ENCODE results near the gene SUN1.
"Not testable (repeated sequence)": the region's sequence is repeated elsewhere in the genome, so short reads cannot be mapped to it uniquely, and the experiment has no call there.

Gene SUN1

DNA sequence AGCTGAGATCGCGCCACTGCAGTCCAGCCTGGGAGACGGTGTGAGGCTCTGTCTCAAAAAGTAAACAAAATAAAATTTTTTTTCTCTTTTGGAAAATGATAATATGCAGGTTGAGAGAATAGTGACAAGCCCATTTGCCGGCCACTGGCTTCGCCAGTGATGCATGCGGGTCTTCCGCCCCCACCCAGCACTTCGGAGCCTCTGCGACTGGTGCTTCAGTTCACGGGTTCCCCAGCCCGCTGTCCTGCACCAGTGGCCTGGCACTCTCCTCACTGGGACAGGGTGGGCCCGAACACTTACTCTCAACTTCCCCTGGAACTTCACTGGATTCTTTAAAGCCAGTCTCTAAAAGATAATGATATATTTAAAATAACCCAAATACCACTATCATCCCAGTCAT, 2.7 kb downstream of the SUN1 start:
- no peak for DNase-seq (ENCODE audit: low spot score)

DNA sequence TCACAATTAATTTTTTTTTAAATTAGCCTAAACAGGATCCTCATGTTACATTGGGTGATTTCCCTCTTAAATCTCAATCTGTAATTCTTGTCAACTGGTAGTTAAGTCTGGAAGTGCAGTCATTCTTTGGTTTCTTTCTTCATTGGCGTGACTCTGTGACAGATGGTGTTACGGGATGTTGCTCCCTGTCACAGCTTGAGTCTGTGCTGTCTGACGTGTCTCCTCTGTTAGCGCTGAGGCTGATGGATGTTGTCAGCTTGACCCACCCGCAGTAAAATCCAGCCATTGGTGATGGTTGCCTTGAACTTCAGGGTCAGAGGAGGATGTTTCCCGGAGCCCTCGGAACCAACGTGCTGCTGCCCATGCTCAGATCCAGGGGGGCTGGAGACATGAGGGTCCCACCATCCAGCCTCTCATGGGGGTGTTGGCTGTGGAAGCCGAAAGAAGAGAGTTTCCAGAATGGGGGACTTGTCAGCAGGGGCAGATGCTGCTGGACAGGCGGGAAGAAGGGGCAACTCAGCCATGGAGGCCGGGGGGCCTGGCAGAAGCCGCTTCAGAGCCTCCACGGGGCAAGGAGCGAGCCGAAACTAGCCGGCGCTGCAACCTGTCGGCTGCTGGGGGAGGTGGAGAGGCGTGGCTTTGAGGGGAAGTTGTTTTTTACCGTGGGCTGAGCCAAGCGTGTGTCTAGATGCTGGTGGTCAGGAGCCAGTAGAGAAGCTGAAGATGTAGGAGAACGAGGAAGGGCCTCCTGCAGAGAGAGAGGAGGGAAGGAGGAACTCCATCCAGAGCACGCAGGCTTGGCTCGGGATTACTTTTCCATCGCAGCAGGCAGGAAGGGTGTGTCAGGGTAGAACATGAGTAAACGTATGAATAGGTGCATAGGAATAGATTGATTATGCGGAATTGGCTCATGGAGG, 3.5 kb downstream of the SUN1 start:
- no peak for DNase-seq (ENCODE audit: low spot score)

DNA sequence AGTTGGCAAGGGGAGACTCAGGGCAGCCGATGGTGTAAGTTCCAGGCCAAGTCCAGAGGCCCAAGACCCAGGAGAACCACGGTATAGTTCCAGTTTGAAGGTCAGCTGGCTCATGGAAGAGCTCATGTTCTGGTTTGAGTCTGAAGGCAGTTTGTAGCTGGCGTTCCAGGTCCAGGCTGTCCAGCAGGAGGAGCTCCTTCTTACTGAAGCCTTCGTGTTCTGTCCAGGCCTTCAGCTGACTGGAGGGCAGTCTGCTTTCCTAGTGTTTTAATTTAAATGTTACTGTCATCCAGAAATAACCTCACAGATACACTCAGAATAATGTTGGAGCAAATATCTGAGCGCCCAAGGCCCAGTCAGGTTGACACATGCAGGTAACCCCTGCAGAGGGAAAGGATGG, 4.2 kb downstream of the SUN1 start:
- DNase-seq (ENCODE audit: low spot score), result no peak

DNA sequence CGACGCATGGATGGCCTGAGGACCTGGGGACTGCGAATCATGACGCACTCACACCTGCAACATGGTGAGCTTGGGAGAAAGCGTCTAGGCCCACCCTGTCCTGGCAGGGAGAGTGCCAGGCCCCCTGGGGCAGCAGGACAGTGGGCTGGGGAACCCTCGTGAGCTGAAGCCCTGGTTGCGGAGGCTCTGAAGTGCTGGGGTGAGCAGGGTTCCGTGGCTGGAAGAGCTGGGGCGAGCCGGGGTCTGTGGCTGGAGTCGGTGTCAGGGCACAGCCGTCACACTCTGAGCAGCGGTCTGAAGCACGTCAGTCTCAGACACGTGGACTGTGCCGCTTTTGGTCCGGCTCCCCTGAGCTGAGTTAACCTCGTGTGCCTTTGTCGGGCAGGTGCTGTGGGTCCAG, 4.7 kb downstream of the SUN1 start:
- DNase-seq (ENCODE audit: low spot score), result no peak

DNA sequence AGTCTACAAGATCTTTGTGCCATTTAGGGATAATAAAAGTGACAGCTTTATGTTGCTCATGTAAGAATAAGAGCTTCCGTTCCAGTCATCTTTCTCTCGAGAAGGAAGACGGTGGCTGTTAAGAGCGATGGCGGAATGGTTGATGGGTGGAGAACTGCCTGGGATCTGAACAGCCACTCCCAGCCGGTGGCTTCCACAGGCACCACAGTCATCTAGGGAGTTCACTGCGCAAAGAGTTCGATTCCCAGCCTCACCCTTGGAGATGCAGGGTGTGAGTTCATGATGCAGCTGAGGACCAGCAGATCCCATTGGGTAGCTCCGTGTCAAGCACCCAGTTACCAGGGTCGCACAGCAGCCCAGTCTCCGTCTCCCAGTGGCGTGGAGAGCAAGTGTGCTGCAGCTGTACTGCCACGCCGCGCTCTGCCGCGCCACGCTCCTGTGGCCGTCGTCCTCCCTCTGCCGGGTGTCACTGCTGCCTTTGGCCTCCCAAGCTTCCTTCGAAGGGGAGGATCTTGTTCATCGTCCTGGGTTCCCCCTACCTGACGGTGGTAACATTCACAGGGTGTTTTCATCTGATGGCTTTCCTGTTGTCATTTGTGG, 7.8 kb downstream of the SUN1 start:
- no peak for DNase-seq (ENCODE audit: low spot score)

DNA sequence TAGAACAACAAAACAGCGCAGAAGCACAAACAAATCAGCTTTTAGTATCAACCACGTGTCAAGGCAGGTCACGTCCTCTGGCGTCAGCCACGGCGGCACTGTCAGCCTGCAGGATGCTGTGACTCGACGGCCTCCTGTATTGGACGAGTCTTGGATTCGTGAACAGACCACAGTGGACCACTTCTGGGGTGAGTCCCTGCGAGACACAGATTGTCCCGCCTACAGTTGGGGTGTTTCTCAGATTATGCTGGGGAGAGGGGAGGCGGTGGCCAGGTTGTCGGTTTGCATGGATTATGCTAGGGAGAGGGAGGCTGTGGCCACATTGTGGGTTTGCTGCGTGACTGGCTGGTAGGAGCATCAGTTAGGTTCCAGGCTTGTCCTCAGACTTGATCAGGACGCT, 9.7 kb downstream of the SUN1 start:
- DNase-seq (ENCODE audit: low spot score), result no peak

DNA sequence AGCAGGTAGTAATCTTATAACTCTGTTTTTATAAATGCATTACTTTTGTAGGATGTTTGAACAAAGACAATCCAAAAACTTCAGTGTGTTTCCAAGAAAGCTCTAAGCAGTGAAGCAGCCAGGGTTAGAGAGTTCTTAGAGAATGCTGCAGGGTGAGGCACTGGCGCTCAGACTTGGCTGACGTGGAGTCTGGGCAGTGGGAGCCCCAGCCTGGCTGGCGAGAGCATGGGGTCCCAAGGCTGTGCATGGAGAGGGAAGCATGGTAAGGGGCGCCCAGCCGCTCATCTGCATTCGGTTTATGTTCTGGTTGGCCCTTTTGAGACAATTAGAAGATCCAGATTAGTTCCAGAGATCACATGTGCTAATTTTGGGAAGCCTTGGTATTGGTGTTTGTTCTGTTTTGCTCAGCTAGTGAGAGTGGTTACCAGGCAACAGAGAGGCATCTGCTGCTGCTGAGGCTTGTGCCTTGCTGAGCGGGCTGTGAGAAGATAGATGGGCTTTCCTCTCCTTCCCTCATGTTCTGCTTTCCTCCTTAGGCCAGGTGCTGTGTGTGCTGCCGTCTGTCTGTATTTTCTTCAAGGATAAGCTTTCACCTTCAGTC, 10.3 kb downstream of the SUN1 start:
- DNase-seq (ENCODE audit: low spot score), result no peak

DNA sequence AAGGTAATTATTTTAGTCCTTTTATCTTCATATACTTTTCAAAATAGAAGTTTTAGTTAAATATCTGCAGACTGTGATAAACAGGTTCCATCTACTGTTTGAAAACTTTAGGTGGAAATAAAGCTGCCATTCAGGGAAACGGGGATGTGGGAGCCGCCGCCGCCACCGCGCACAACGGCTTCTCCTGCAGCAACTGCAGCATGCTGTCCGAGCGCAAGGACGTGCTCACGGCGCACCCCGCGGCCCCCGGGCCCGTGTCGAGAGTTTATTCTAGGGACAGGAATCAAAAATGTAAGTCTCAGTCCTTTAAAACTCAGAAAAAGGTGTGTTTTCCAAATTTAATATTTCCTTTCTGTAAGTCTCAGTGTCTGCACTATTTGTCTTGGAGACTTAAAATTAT, 11.0 kb downstream of the SUN1 start:
- no peak for DNase-seq (ENCODE audit: low spot score)

DNA sequence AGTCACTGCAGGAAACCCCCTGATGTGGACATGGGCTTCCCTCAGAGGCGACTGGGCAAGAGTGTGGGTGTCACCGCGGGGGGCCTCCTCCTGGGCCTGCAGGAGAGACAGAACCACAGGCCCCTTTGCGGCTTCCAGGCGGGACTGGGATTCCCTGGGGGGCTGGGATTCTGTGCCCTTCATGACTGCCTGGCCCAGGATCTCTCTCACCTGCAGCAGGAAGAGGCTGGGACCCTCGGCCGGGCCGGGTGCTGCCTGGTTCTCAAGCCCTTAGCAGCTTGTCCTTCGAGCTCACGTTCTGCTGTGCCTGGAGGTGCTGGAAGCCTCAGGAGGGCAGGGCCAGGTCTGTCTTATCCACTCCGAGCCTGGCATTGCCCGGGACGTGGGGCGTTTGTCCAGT, 11.8 kb downstream of the SUN1 start:
- no peak for DNase-seq (ENCODE audit: low spot score)

DNA sequence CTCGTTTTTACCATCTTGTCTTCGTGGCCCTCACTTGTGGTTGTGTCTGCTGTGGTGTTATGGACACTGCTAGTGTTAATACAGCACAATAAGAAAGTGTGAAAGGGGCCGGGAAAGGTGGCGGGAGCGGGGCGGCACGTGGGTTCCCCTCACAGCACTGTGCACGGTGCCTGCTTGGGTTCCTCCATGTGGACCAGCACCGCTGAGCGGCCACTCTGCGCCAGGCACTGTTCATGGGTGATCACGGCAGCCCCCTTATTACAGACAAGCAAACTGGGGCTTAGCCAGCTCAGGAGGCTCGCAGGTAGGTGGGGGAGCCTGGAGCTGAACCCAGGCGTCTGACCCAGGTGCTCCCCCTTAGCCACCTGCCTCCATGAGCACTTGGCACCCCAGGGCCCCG, 12.2 kb downstream of the SUN1 start:
- no peak for DNase-seq (ENCODE audit: low spot score)

DNA sequence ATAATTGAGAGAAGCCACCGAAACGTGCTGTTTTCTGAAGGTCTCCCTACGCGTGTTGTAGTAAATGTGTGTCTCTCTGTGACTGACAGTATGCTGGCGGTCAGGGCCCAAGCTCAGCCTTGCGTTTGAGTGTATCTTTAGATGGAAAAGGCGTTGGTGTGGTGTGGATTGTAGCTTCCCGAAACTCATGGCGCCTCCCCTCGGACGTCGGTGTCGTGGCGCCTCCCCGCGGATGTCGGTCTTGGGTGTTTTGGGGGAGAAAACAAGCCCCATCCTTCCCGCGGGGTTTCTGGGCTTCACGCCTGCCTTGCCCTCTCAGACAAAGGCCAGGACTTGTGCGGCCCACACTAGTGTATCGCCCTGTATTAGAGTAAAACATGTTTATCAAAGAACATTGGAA, 12.8 kb downstream of the SUN1 start:
- no peak for DNase-seq (ENCODE audit: low spot score)

DNA sequence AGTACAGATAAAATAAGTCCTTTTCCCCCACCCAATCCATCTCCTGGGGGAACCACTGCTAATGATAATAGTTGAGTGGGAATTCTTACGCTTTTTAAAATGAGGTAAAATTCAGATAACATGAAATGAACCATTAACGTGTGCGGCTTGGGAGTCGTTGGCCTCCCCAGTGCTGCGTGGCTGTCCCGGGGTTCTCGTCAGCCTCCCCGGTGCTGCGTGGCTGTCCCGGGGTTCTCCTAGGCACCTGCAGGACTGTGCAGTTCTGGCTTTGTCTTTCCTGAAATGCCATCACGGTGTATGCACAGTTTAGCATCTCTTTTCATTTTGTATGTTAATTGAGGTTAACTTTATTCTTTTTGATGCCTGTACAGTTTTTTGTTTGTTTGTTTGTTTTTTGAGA, 13.5 kb downstream of the SUN1 start:
- no peak for DNase-seq (ENCODE audit: low spot score)

DNA sequence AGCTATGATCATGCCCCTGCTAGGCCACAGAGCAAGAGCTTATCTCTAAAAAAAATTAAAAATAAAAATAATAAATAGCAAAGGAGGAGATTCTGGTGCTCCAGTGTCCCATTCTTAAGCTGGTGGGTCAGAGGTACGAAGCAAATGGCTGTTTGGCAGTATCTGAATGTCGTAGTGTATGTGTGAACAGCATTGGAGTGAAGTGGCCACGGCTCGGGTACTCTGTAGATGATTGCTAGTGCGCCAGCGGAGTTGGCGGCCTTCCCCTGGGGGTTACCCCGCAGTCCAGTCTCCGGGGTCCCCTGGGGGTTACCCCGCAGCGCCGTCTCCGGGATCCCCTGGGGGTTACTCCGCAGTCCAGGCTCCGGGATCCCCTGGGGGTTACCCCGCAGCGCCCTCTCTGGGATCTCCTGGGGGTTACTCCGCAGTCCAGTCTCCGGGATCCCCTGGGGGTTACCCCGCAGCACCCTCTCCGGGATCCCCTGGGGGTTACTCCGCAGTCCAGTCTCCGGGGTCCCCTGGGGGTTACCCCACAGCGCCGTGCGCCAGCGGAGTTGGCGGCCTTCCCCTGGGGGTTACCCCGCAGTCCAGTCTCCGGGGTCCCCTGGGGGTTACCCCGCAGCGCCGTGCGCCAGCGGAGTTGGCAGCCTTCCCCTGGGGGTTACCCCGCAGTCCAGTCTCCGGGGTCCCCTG, 14.8 kb downstream of the SUN1 start:
- DNase-seq (ENCODE audit: low spot score), result not testable (repeated sequence)

DNA sequence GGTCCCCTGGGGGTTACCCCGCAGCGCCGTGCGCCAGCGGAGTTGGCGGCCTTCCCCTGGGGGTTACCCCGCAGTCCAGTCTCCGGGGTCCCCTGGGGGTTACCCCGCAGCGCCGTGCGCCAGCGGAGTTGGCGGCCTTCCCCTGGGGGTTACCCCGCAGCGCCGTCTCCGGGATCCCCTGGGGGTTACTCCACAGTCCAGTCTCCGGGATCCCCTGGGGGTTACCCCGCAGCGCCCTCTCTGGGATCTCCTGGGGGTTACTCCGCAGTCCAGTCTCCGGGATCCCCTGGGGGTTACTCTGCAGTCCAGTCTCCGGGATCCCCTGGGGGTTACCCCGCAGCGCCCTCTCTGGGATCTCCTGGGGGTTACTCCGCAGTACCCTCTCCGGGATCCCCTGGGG, 15.5 kb downstream of the SUN1 start:
- not testable (repeated sequence) for DNase-seq (ENCODE audit: low spot score)

DNA sequence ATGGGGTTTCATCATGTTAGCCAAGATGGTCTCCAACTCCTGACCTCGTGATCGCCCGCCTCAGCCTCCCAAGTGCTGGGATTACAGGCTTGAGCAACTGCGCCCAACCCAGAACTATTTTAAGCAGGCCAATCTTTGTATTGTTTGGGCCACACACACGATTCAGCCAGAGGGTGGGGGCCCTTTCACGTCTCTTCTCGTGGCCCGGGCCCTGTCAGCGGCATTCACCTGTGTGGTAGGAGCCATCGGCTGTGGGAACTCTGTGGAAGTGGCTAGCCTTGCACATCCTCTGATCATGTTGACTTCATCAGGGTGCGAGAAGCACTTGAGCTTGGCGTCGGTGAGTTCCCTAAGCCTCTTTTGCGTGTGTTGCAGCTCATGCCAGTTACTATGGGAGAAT, 16.9 kb downstream of the SUN1 start:
- DNase-seq (ENCODE audit: low spot score), result no peak

DNA sequence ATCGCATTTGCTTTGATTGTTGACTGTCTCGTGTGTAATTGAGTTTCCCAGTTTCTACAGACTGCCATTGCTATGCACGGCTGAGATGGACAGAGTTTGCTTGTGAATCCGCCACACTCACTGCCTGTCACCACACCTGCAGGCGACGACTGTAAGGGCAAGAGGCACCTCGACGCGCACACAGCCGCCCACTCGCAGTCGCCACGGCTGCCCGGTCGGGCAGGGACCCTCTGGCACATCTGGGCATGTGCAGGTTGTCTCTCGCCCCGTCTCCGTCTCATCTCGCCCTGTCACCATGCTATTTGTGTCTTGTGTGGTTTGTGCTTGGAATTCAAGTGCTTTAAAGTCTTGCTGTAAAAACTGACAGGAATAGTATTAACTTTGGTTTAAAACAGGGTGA, 17.5 kb downstream of the SUN1 start:
- DNase-seq (ENCODE audit: low spot score), result no peak

DNA sequence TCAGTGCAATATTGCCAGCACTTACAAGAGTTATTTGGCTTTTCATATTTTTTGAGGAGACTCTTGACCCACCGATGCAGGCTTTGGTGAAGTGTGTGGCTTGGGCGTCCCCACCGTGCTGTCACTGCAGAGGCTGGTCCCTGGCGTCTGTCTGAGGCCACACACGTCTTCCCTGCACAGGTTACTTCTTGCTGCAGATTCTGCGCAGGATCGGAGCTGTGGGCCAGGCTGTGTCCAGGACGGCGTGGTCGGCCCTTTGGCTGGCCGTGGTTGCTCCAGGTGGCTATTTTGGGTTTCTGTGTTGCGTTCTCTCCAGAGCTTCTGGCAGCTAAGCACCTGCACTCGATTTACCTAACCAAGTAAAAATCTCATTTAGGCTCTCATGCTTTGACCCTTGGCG, 18.9 kb downstream of the SUN1 start:
- DNase-seq (ENCODE audit: low spot score), result no peak

DNA sequence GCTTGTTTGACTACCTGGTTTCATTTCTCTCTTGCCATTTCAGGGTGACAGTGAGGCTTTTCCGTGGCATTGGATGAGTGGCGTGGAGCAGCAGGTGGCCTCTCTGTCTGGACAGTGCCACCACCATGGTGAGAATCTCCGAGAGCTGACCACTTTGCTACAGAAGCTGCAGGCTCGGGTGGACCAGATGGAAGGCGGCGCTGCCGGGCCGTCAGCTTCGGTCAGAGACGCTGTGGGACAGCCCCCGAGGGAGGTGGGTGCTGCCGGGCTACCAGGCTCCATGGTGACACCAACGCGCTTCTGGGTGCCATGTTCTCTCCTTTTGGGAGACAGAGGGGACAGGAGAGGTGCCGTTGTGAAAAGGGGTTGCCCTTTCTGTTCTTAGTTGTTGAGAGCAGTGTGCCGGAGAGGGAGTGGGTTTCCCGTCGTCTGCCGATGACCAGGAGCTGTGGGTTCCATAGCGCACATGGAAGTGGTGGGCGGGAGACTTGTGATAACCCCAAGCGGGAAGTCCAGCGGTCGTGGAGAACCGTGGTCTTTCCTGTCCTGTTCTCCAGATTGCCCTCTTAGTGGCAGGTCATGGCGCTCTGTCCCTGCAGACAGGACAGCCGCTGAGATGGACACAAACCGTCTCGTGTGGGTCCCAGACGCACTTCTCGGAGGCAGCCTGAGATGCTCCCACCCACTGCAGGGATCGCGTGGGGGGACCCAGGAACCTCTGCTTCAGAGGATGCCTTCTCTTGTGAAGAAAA, 21.3 kb downstream of the SUN1 start:
- DNase-seq (ENCODE audit: low spot score), result no peak

DNA sequence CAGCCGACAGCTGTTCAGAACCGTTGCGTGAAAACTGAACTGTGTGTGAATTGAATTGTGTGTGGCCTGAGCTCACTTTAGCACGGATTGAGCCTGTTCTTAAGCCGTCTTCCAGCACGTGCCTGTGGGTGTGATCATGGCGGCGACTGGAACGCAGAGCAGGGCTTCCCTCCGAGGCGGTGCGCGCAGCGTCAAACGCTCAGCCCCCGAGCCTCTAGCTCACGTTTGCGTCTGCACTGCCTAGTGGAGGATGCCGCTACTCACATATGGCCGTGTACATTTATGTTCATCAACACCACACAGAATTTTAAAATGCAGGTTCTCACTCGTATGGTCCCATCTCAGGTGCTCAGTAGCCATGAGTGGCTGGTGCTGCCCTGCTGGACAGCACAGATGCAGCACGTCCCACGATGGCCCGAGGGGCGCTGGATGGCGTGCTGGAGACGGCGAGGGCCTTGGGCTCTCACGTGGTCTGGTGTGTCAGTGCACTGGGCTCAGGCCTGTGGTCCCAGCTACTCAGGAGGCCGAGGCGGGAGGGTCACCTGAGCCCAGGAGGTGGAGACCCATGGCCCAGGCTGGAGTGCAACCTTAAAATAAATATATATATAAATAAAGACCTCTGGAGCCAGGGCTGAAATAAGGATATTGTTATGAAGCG, 22.0 kb downstream of the SUN1 start:
- DNase-seq (ENCODE audit: low spot score), result no peak

DNA sequence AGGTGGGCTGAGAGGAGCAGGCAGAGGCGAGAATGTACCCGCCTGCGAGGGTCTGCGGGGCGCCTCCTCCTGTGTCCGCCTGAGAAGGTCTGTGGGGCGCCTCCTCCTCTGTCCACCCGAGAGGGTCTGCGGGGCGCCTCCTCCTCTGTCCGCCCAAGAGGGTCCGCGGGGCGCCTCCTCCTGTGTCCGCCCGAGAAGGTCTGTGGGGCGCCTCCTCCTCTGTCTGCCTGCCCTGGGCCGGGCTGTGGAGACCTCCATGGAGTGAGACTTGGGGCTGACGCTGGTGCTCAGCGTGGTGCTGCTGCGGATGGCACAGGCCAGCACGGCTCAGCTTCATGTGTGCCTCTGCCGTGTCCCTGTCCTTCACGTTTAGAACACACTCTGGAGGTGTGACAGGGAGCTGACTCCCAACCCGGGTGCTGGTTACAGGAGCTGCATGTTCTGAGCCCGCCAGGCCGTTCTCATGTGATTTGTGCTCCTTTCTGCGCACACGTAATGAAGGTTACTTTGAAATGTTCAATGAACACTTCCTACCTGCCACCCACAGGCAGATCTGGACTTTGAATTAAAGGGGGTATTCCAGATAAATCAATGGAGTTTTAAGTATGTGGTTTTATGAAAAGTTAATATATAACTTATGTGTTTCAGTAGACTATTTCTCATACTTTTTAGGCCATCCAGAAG, 23.6 kb downstream of the SUN1 start:
- no peak for DNase-seq (ENCODE audit: low spot score)

All from LoVo (cell line).